HepG2 (cell line): ENCODE data around the gene CLIC4. TPM values are rescaled to one million over a fixed set of nuclear protein-coding genes. Genes with fewer than 3 reads are reported as not detected.

ENCODE experiments used
- ATAC-seq: fragments of 200-7000 bp; cut with Tn5 transposase; 3 replicates; pipeline ENCODE4 v1.9.1; 2020; ENCODE audit warnings: mild to moderate bottlenecking, moderate library complexity
- BruUV-seq: library from RNA; stranded (reverse); fragments of 400-500 nt; replicated peaks from 2 replicates; lab custom pipeline; 2021; lab: Mats Ljungman, UMichigan
- CTCF ChIA-PET: fragments of 300-600 bp; formaldehyde crosslinking; extraction: SDS; loops from one replicate; lab custom pipeline; 2021; ENCODE audit warnings: low total read pairs, inconsistent platforms, low intra/inter-chr PET ratio; lab: Yijun Ruan, JAX
- POLR2A ChIA-PET: fragments of 350-600 bp; sonication (Branson Sonifier 250); formaldehyde crosslinking; loops from one replicate; lab custom pipeline; 2020; ENCODE audit warnings: antibody characterized with exemption, inconsistent platforms; lab: Yijun Ruan, JAX
- DNase-seq: peaks from one replicate; pipeline ENCODE4 v3.0.0-alpha.2; 2015; ENCODE audit warnings: low spot score
- FAIRE-seq: peaks from 3 replicates; lab custom pipeline; 2011; peaks lifted over from hg19 to GRCh38; lab: Jason Lieb, UNC
- H2AFZ ChIP-seq: one replicate; pipeline ENCODE4 v1.6.1; 2011; ENCODE audit warnings: low read length, inconsistent platforms
- H3K27ac ChIP-seq: fragments of 300-600 bp; 3 replicates; pipeline ENCODE4 v1.8.0; 2011; ENCODE audit warnings: mixed run types, mild to moderate bottlenecking, mixed read lengths, low read length, inconsistent platforms; ENCODE audit not compliant: insufficient read depth; ENCODE audit errors: extremely low read length
- H3K27me3 ChIP-seq, 2 experiments: fragments of 200-600 bp in 1 of 2; 2 replicates in 1 of 2; 3 replicates in 1 of 2; pipeline versions ENCODE4 v1.6.0 to v1.8.0; 2011; ENCODE audit warnings: low read length in 2 of 2, mild to moderate bottlenecking in 2 of 2, moderate library complexity in 2 of 2, inconsistent platforms in 1 of 2; ENCODE audit not compliant: insufficient read depth in 2 of 2, control insufficient read depth in 1 of 2
- H3K36me3 ChIP-seq, 2 experiments: fragments of 200-600 bp in 1 of 2; replicated peaks in 1 of 2; 2 replicates in 1 of 2; 3 replicates in 1 of 2; pipeline versions ENCODE4 v1.5.1 to v1.8.0; 2011; ENCODE audit warnings: low read length in 2 of 2, inconsistent platforms in 1 of 2; ENCODE audit not compliant: insufficient read depth in 2 of 2, control insufficient read depth in 1 of 2
- H3K4me1 ChIP-seq: 2 replicates; pipeline ENCODE4 v1.5.1; 2012; ENCODE audit warnings: low read length, inconsistent platforms; ENCODE audit not compliant: insufficient read depth
- H3K4me2 ChIP-seq: 2 replicates; pipeline ENCODE4 v1.6.0; 2011; ENCODE audit warnings: low read depth, low read length, inconsistent platforms
- H3K4me3 ChIP-seq, 3 experiments: fragments of 200-600 bp in 1 of 3; sonication (generic), shearing (Covaris generic) in 1 of 3; replicated peaks in 1 of 3; 2 replicates each; pipeline ENCODE4 v1.5.1; 2011 to 2016; ENCODE audit warnings: low read length in 3 of 3, inconsistent platforms in 2 of 3, low read depth in 2 of 3, mild to moderate bottlenecking in 2 of 3, control low read depth in 1 of 3, mixed read lengths in 1 of 3; ENCODE audit not compliant: insufficient read depth in 1 of 3
- H3K79me2 ChIP-seq: one replicate; pipeline ENCODE4 v1.6.1; 2011; ENCODE audit warnings: low read length, inconsistent platforms; ENCODE audit not compliant: insufficient read depth
- H3K9ac ChIP-seq: 2 replicates; pipeline ENCODE4 v1.6.0; 2011; ENCODE audit warnings: mild to moderate bottlenecking, low read depth, low read length, inconsistent platforms; ENCODE audit not compliant: insufficient read depth
- H3K9me3 ChIP-seq: 2 replicates; pipeline ENCODE4 v1.5.1; 2012; ENCODE audit warnings: mild to moderate bottlenecking, low read length
- H4K20me1 ChIP-seq: 2 replicates; pipeline ENCODE4 v1.6.0; 2011; ENCODE audit warnings: inconsistent platforms, mild to moderate bottlenecking, low read length, moderate library complexity; ENCODE audit not compliant: insufficient read depth
- GABPB1 ChIP-seq: IDR thresholded peaks from 2 replicates; pipeline ENCODE4 v1.6.1; 2016; ENCODE audit warnings: mild to moderate bottlenecking, missing genetic modification reagents, moderate library complexity, missing compliant biosample characterization
- IRX3 ChIP-seq: sonication (generic); formaldehyde crosslinking; IDR thresholded peaks from 2 replicates; pipeline ENCODE4 v1.8.1; 2023; ENCODE audit warnings: mild to moderate bottlenecking, low read depth, missing genetic modification reagents, borderline replicate concordance
- NFIC ChIP-seq: IDR thresholded peaks from 2 replicates; pipeline ENCODE4 v1.6.1; 2012; ENCODE audit warnings: mild to moderate bottlenecking, low read length, inconsistent platforms
- SKI ChIP-seq: fragments of 450-650 bp; IDR thresholded peaks from one replicate; pipeline ENCODE4 v1.6.1; 2018; ENCODE audit warnings: mild to moderate bottlenecking; ENCODE audit not compliant: partially characterized antibody
- XBP1 ChIP-seq: sonication (generic); formaldehyde crosslinking; IDR thresholded peaks from 2 replicates; pipeline ENCODE4 v1.5.0; 2020; ENCODE audit warnings: missing genetic modification reagents
- ZNF138 ChIP-seq: sonication (generic); formaldehyde crosslinking; IDR thresholded peaks from 2 replicates; pipeline ENCODE4 v1.5.0; 2020; ENCODE audit warnings: mild to moderate bottlenecking, low read depth, missing genetic modification reagents
- ZNF329 ChIP-seq: sonication (generic); formaldehyde crosslinking; IDR thresholded peaks from 2 replicates; pipeline ENCODE4 v1.9.0; 2021; ENCODE audit warnings: low read depth, mild to moderate bottlenecking, missing genetic modification reagents
- ZNF557 ChIP-seq: sonication (generic); formaldehyde crosslinking; IDR thresholded peaks from 2 replicates; pipeline ENCODE4 v1.4.0; 2020; ENCODE audit warnings: missing genetic modification reagents
- ZSCAN25 ChIP-seq: sonication (generic); formaldehyde crosslinking; IDR thresholded peaks from 2 replicates; pipeline ENCODE4 v1.8.0; 2022; ENCODE audit warnings: mild to moderate bottlenecking, missing genetic modification reagents
- WGBS: methylation state at CpG from one replicate; pipeline ENCODE4 v1.1.6; 2017; ENCODE audit warnings: low lambda C conversion rate; 5-methylcytosine and 5-hydroxymethylcytosine counted together
- in situ Hi-C: cut with HindIII; loops from 2 replicates; pipeline ENCODE4 v1.10.0; 2017; ENCODE audit warnings: low pct_unique_long_range_greater_than_20kb; ENCODE audit not compliant: extremely low pct_ligation_motif_present
- intact Hi-C: fragments of 100-400 bp; cut with micrococcal nuclease; formaldehyde crosslinking; loops from one replicate; pipeline ENCODE4 v1.10.0; 2022; ENCODE audit not compliant: unreplicated experiment
- polyA plus RNA-seq, 8 experiments: library from polyadenylated mRNA; depleted of rRNA in 3 of 8; stranded (reverse) in 7 of 8; unstranded in 1 of 8; fragments of >200 nt; fragmentation: Illumina TruSeq in 4 of 8; extraction: Trizol in 4 of 8; gene quantifications; 2 replicates each; pipeline versions ENCODE4 v1.2.1 to v1.2.3, GENCODE V29; 2011 to 2016; ENCODE audit warnings: low read depth in 4 of 8, missing spikeins in 1 of 8, mixed read lengths in 1 of 8; ENCODE audit not compliant: insufficient read depth in 1 of 8
- total RNA-seq, 5 experiments: library from RNA; depleted of rRNA; stranded (reverse); fragments of >200 nt; fragmentation: Illumina TruSeq; extraction: Trizol; gene quantifications; 2 replicates each; pipeline ENCODE4 v1.2.3, GENCODE V29; 2016; ENCODE audit warnings: low read depth in 1 of 5
- TF ChIP-seq, protein P1 (sequence below): IDR thresholded peaks from 2 replicates; pipeline ENCODE4 v1.6.1; 2016; ENCODE audit warnings: mild to moderate bottlenecking, missing biosample characterization, missing genetic modification reagents
- TF ChIP-seq, protein P2 (sequence below): sonication (generic); formaldehyde crosslinking; IDR thresholded peaks from 2 replicates; pipeline ENCODE4 v1.4.0; 2020; ENCODE audit warnings: mild to moderate bottlenecking, low read depth, missing genetic modification reagents

Gene CLIC4
- total and polyA plus RNA-seq, 2 of the 13 experiments (the other 11 are each of a cell fraction or from before 2014, with no cell fraction given) = 23.3 to 77.4 TPM

DNA sequence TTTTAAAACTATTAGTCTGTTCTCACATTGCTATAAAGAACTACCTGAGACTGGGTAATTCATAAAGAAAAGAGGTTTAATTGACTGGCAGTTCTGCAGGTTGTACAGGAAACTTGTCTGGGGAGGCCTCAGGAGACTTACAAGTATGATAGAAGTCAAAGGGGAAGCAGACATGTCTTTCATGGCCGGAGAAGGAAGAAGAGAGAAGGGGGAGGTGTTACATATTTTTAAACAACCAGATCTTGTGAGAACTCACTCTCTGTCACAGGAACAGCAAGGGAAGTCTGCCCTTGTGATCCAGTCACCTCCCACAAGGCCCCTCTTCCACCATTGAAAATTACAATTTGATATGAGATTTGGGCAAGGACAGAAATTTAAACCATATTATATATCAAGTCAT, 55.9 kb downstream of the CLIC4 start:
- CTCF ChIA-PET = no interaction called here
- H3K9me3 ChIP-seq = no peaks in the 10 kb centered on the region
- FAIRE-seq (no peak), DNase-seq (no peak), ATAC-seq (no peak)
- POLR2A ChIA-PET = no interaction called here
- in situ Hi-C loops = no loop called here
- WGBS = 95% methylated on average over 1 of the region's 1 CpG
- no peaks in the 10 kb centered on the region for H4K20me1 ChIP-seq
- H3K27ac ChIP-seq = peak overlapping the region; percentile 51
- no TSS peak for BruUV-seq
- peaks cover 13% of the 10 kb centered on the region for H3K4me1 ChIP-seq
- H3K79me2 ChIP-seq = peaks cover 7% of the 10 kb centered on the region
- no peak overlapping the region for H3K9ac ChIP-seq
- H3K4me3 ChIP-seq = no peak overlapping the region
- no peaks in the 10 kb centered on the region for H3K27me3 ChIP-seq
- intact Hi-C loops = loop anchor here (10.0 kb wide), 1 partner anchor 56 kb away; the partner anchor contains the start of gene CLIC4
- H3K4me2 ChIP-seq = no peak overlapping the region
- TF ChIP-seq NFIC (no peak), ZNF557 (CRISPR knock-in tag) (no peak), ZNF329 (CRISPR knock-in tag) (no peak), GABPB1 (CRISPR knock-in tag) (no peak), ZNF138 (CRISPR knock-in tag) (no peak), SKI (no peak), IRX3 (no peak), ZSCAN25 (no peak), XBP1 (CRISPR knock-in tag) (no peak)
- TF ChIP-seq, protein P1, sequence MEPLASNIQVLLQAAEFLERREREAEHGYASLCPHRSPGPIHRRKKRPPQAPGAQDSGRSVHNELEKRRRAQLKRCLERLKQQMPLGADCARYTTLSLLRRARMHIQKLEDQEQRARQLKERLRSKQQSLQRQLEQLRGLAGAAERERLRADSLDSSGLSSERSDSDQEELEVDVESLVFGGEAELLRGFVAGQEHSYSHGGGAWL (CRISPR knock-in tag) = no peak
- TF ChIP-seq, protein P2, sequence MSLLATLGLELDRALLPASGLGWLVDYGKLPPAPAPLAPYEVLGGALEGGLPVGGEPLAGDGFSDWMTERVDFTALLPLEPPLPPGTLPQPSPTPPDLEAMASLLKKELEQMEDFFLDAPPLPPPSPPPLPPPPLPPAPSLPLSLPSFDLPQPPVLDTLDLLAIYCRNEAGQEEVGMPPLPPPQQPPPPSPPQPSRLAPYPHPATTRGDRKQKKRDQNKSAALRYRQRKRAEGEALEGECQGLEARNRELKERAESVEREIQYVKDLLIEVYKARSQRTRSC (CRISPR knock-in tag) = no peak
- H3K36me3 ChIP-seq = peaks cover 3 to 4% of the 10 kb centered on the region in 2 experiments; a peak in 3 of 5 replicates
- H2AFZ ChIP-seq = no peak overlapping the region
